CD4-positive, alpha-beta T cell (primary cell): ENCODE measurements around the gene AFP. TPM values are rescaled to one million over a fixed set of nuclear protein-coding genes. Genes with fewer than 3 reads are reported as not detected.

Source experiments
- ATAC-seq: fragments of 200-7000 bp; cut with Tn5 transposase; one replicate; pipeline ENCODE4 v1.10.0; 2022; ENCODE audit warnings: mild to moderate bottlenecking; ENCODE audit not compliant: poor library complexity
- CTCF ChIA-PET: fragments of 350-600 bp; sonication (Branson Sonifier 250); formaldehyde crosslinking; loops from one replicate; lab custom pipeline; 2021; ENCODE audit warnings: antibody characterized with exemption, inconsistent platforms; lab: Charles Lee
- POLR2A ChIA-PET: fragments of 350-600 bp; sonication (Branson Sonifier 250); formaldehyde crosslinking; loops from one replicate; lab custom pipeline; 2021; ENCODE audit warnings: antibody characterized with exemption, inconsistent platforms; lab: Charles Lee
- DNase-seq, 14 experiments: peaks; one replicate each; pipeline ENCODE4 v3.0.0-alpha.2; 2013 to 2020; ENCODE audit warnings: mixed read lengths in 2 of 14
- H3K27ac ChIP-seq, 2 donors: one replicate each; pipeline versions ENCODE4 v1.5.1 to v1.7.0; 2013; ENCODE audit warnings: low read length in 2 of 2, low read depth in 1 of 2, mild to moderate bottlenecking in 1 of 2
- H3K27me3 ChIP-seq, 2 experiments: 1 replicate in 1 of 2; 2 replicates in 1 of 2; pipeline versions ENCODE4 v1.6.1 to v1.7.0; 2013; ENCODE audit warnings: low read length in 2 of 2, control low read depth in 1 of 2, mild to moderate bottlenecking in 1 of 2, moderate library complexity in 1 of 2; ENCODE audit not compliant: insufficient read depth in 2 of 2, control insufficient read depth in 1 of 2
- H3K36me3 ChIP-seq: one replicate; pipeline ENCODE4 v1.6.1; 2013; ENCODE audit warnings: low read length, control low read depth; ENCODE audit not compliant: insufficient read depth
- H3K4me1 ChIP-seq: one replicate; pipeline ENCODE4 v1.6.1; 2013; ENCODE audit warnings: low read length, control low read depth; ENCODE audit not compliant: insufficient read depth
- H3K4me3 ChIP-seq: one replicate; pipeline ENCODE4 v1.5.1; 2013; ENCODE audit warnings: mild to moderate bottlenecking, low read length, moderate library complexity
- H3K9me3 ChIP-seq, 2 experiments: 1 replicate in 1 of 2; 2 replicates in 1 of 2; pipeline versions ENCODE4 v1.6.1 to v1.7.0; 2013; ENCODE audit warnings: low read length in 2 of 2, mild to moderate bottlenecking in 2 of 2, control low read depth in 1 of 2, moderate library complexity in 1 of 2; ENCODE audit not compliant: control insufficient read depth in 1 of 2, insufficient read depth in 1 of 2
- H3K27ac Mint-ChIP-seq: one replicate; pipeline ENCODE4 v1.8.0; 2020; ENCODE audit warnings: mixed read lengths
- H3K27me3 Mint-ChIP-seq: one replicate; pipeline ENCODE4 v1.8.0; 2021; ENCODE audit warnings: mixed read lengths
- H3K36me3 Mint-ChIP-seq: one replicate; pipeline ENCODE4 v1.8.0; 2021; ENCODE audit warnings: low read depth, mixed read lengths
- H3K4me1 Mint-ChIP-seq: one replicate; pipeline ENCODE4 v1.8.0; 2021; ENCODE audit warnings: low read depth, mixed read lengths
- H3K4me3 Mint-ChIP-seq: one replicate; pipeline ENCODE4 v1.8.0; 2020; ENCODE audit warnings: mild to moderate bottlenecking, mixed read lengths
- H3K9me3 Mint-ChIP-seq: one replicate; pipeline ENCODE4 v1.8.0; 2020; ENCODE audit warnings: mixed read lengths
- intact Hi-C, 2 experiments: fragments of 100-400 bp; cut with DNase I in 1 of 2; cut with micrococcal nuclease in 1 of 2; formaldehyde crosslinking; loops; one replicate each; pipeline versions ENCODE4 v1.15.1 to v1.9.0; 2023 to 2025; cut with DNase I, micrococcal nuclease
- total RNA-seq, 174 experiments: library from RNA in 2 of 174; stranded (reverse) in 2 of 174; gene quantifications; one replicate each; pipeline ENCODE4 v1.2.3 and lab custom pipeline; 2021 to 2026
- TF ChIP-seq, protein P1 (sequence below): fragments of 200-600 bp; IDR thresholded peaks from one replicate; pipeline ENCODE4 v1.8.0; 2022; ENCODE audit warnings: antibody characterized with exemption, mild to moderate bottlenecking

Gene AFP
- total RNA-seq, 2 experiments from 2014 or later: not detected

- Histone ChIP-seq H3K36me3 (no peaks in the 10 kb centered on the region), H3K9me3 (no peaks in the 10 kb centered on the region), H3K27me3 (no peaks in the 10 kb centered on the region), H3K27ac (no peak overlapping the region), H3K4me1 (no peaks in the 10 kb centered on the region), H3K4me3 (no peak overlapping the region)
- Mint-ChIP-seq H3K4me3 (no peak overlapping the region), H3K9me3 (no peaks in the 10 kb centered on the region), H3K36me3 (no peaks in the 10 kb centered on the region), H3K27me3 (no peaks in the 10 kb centered on the region), H3K27ac (no peak overlapping the region), H3K4me1 (no peaks in the 10 kb centered on the region)
- POLR2A ChIA-PET: no interaction called here
- intact Hi-C loops: no loop called here
- CTCF ChIA-PET: no interaction called here
- TF ChIP-seq, protein P1, sequence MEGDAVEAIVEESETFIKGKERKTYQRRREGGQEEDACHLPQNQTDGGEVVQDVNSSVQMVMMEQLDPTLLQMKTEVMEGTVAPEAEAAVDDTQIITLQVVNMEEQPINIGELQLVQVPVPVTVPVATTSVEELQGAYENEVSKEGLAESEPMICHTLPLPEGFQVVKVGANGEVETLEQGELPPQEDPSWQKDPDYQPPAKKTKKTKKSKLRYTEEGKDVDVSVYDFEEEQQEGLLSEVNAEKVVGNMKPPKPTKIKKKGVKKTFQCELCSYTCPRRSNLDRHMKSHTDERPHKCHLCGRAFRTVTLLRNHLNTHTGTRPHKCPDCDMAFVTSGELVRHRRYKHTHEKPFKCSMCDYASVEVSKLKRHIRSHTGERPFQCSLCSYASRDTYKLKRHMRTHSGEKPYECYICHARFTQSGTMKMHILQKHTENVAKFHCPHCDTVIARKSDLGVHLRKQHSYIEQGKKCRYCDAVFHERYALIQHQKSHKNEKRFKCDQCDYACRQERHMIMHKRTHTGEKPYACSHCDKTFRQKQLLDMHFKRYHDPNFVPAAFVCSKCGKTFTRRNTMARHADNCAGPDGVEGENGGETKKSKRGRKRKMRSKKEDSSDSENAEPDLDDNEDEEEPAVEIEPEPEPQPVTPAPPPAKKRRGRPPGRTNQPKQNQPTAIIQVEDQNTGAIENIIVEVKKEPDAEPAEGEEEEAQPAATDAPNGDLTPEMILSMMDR: no peak
- DNase-seq: no peak
- no peak for ATAC-seq
Measured at GRCh38 chr4:73426666-73427065, 9.4 kb upstream of the AFP start.

GRCh38 chr4:73429118-73429517 lies 6.9 kb upstream of the AFP start:
- Histone ChIP-seq H3K9me3 (no peaks in the 10 kb centered on the region), H3K36me3 (no peaks in the 10 kb centered on the region), H3K4me3 (no peak overlapping the region), H3K27me3 (peaks cover 0 to 5% of the 10 kb centered on the region in 2 experiments), H3K27ac (no peak overlapping the region), H3K4me1 (no peaks in the 10 kb centered on the region)
- Mint-ChIP-seq H3K4me1 (no peaks in the 10 kb centered on the region), H3K4me3 (no peak overlapping the region), H3K36me3 (no peaks in the 10 kb centered on the region), H3K27me3 (peaks cover 8% of the 10 kb centered on the region), H3K9me3 (no peaks in the 10 kb centered on the region), H3K27ac (no peak overlapping the region)
- TF ChIP-seq, protein P1: no peak
- ChIA-PET CTCF (no interaction called here), POLR2A (no interaction called here)
- no peak for DNase-seq
- no peak for ATAC-seq
- intact Hi-C loops: no loop called here

GRCh38 chr4:73429826-73430587 lies 6.0 kb upstream of the AFP start:
- ChIA-PET CTCF (no interaction called here), POLR2A (no interaction called here)
- H3K9me3 ChIP-seq: no peaks in the 10 kb centered on the region
- no peaks in the 10 kb centered on the region for H3K4me1 Mint-ChIP-seq
- H3K4me3 Mint-ChIP-seq: no peak overlapping the region
- no peaks in the 10 kb centered on the region for H3K36me3 ChIP-seq
- H3K4me3 ChIP-seq: no peak overlapping the region
- no peaks in the 10 kb centered on the region for H3K4me1 ChIP-seq
- H3K9me3 Mint-ChIP-seq: no peaks in the 10 kb centered on the region
- ATAC-seq (no peak), DNase-seq (no peak)
- H3K36me3 Mint-ChIP-seq: no peaks in the 10 kb centered on the region
- intact Hi-C loops: loop anchor here in 1 of 2 experiments (10.0 kb wide), 1 partner anchor 725 kb away; no protein-coding TSS in a partner anchor
- H3K27me3 ChIP-seq: peaks cover 0 to 5% of the 10 kb centered on the region in 2 experiments
- H3K27ac Mint-ChIP-seq: no peak overlapping the region
- no peak overlapping the region for H3K27ac ChIP-seq
- H3K27me3 Mint-ChIP-seq: peaks cover 8% of the 10 kb centered on the region
- TF ChIP-seq, protein P1: no peak
